ENCODE data around the gene DHRS13. TPM values are rescaled to one million over a fixed set of nuclear protein-coding genes. Genes with fewer than 3 reads are reported as not detected.

Gene DHRS13
- total RNA-seq, 1 experiment from 2014 or later = 28.5 TPM

GRCh38 chr17:28902819-28903545 is at the start of gene DHRS13 (continued):
- TF ChIP-seq GABPB1 (CRISPR knock-in tag; IDR thresholded peaks at IDR 0.05) (peak; percentile 58; the same call in 1 of the 2 replicates), SP1 (CRISPR knock-in tag; conservative IDR thresholded peaks at IDR 0.05) (peak; percentile 97), ZSCAN18 (CRISPR knock-in tag; IDR thresholded peaks at IDR 0.05) (0 out of 2 replicates have a peak, but pooled peaks have one; percentile 17), ETV6 (CRISPR knock-in tag; IDR thresholded peaks at IDR 0.05) (peak; percentile 71; the same call in 1 of the 2 replicates), NR1H2 (CRISPR knock-in tag; IDR thresholded peaks at IDR 0.05) (no peak), NFE2L1 (CRISPR knock-in tag; IDR thresholded peaks at IDR 0.05) (peak; percentile 51; the same call in 1 of the 2 replicates), KAT7 (CRISPR knock-in tag; IDR thresholded peaks at IDR 0.05; ENCODE audit: borderline replicate concordance) (peak; percentile 93), USF2 (CRISPR knock-in tag; IDR thresholded peaks at IDR 0.05) (no peak), ESRRA (CRISPR knock-in tag; IDR thresholded peaks at IDR 0.05; ENCODE audit: borderline replicate concordance) (peak; percentile 80; the same call in 1 of the 2 replicates), FOXP4 (CRISPR knock-in tag; IDR thresholded peaks at IDR 0.05) (peak; percentile 92; the same call in 1 of the 2 replicates), ZNF416 (CRISPR knock-in tag; IDR thresholded peaks at IDR 0.05) (no peak; the same call in 1 of the 2 replicates), TEAD1 (CRISPR knock-in tag; IDR thresholded peaks at IDR 0.05) (peak; percentile 76; the same call in 1 of the 2 replicates), ZNF232 (CRISPR knock-in tag; IDR thresholded peaks at IDR 0.05) (peak; percentile 39; the same call in 1 of the 2 replicates), ZBTB43 (CRISPR knock-in tag; IDR thresholded peaks at IDR 0.05) (peak; percentile 100), RELA (CRISPR knock-in tag; IDR thresholded peaks at IDR 0.05; ENCODE audit: borderline replicate concordance) (peak; percentile 77; the same call in 1 of the 2 replicates), EMX1 (CRISPR knock-in tag; IDR thresholded peaks at IDR 0.05) (peak; percentile 19; the same call in 1 of the 2 replicates)

- H3K27me3 Mint-ChIP-seq (ENCODE audit: low read depth) = no peaks in the 10 kb centered on the region
- H3K9me3 Mint-ChIP-seq = no peaks in the 10 kb centered on the region
- peak; percentile 74 for ATAC-seq
- ChIA-PET POLR2A (interaction anchor here (0.5 to 3.2 kb wide), 16 partner anchors 12 to 381 kb away, joined by 3 to 17 read pairs (median 4); partner anchors contain the start of genes FAM222B, PIGS, PROCA1 and RPL23A), CTCF (interaction anchor here (0.6 to 15.6 kb wide), 49 partner anchors 9 to 665 kb away, joined by 3 to 762 read pairs (median 5); partner anchors contain the start of genes FLOT2, MYO18A, NEK8 and PIPOX)
- peaks cover 28% of the 10 kb centered on the region for H3K4me1 Mint-ChIP-seq
- H3K27ac Mint-ChIP-seq = no peak overlapping the region
- TF ChIP-seq PRRX2 (CRISPR knock-in tag; IDR thresholded peaks at IDR 0.05) (no peak; the same call in 1 of the 2 replicates), ZSCAN18 (CRISPR knock-in tag; IDR thresholded peaks at IDR 0.05) (peak; percentile 58; the same call in 1 of the 2 replicates), GABPB1 (CRISPR knock-in tag; IDR thresholded peaks at IDR 0.05) (peak; percentile 53; the same call in 1 of the 2 replicates), SP1 (CRISPR knock-in tag; conservative IDR thresholded peaks at IDR 0.05) (peak; percentile 87), NR2C2 (CRISPR knock-in tag; IDR thresholded peaks at IDR 0.05) (peak; percentile 99), ZNF396 (CRISPR knock-in tag; IDR thresholded peaks at IDR 0.05; ENCODE audit: borderline replicate concordance) (peak; percentile 77; the same call in 1 of the 2 replicates), FOXK1 (CRISPR knock-in tag; IDR thresholded peaks at IDR 0.05) (peak; percentile 84; the same call in 1 of the 2 replicates), NR1H2 (CRISPR knock-in tag; IDR thresholded peaks at IDR 0.05) (no peak), CREM (CRISPR knock-in tag; IDR thresholded peaks at IDR 0.05) (peak; percentile 80; the same call in 1 of the 2 replicates), ZMAT4 (CRISPR knock-in tag; IDR thresholded peaks at IDR 0.05) (no peak), ETV6 (CRISPR knock-in tag; IDR thresholded peaks at IDR 0.05) (peak; percentile 60; the same call in 1 of the 2 replicates), CREB1 (CRISPR knock-in tag; IDR thresholded peaks at IDR 0.05) (no peak)
- no peak overlapping the region for H3K4me3 Mint-ChIP-seq
- H3K36me3 Mint-ChIP-seq = peaks cover 9% of the 10 kb centered on the region
- DNase-seq (ENCODE audit: low spot score) = peak; percentile 94
Measured at GRCh38 chr17:28951991-28952975, 49.4 kb upstream of the DHRS13 start.
